ENCODE data around the gene CPLX4. TPM values are rescaled to one million over a fixed set of nuclear protein-coding genes. Genes with fewer than 3 reads are reported as not detected.

CPLX4 gene
- total and polyA plus RNA-seq, 2 of the 13 experiments (the other 11 are each of a cell fraction or from before 2014, with no cell fraction given) = not detected

- TF ChIP-seq DMAP1 (CRISPR knock-in tag; IDR thresholded peaks at IDR 0.05) = peak; percentile 97
- TF ChIP-seq TCF7L2 (IDR thresholded peaks at IDR 0.05; ENCODE audit: low read depth, low read length) = no peak
- TF ChIP-seq NR2F1 (CRISPR knock-in tag; IDR thresholded peaks at IDR 0.05) = 0 out of 4 replicates have a peak, but pooled peaks of 1 of the 2 experiments have one; percentile 15
- peak; percentile 88 for TF ChIP-seq ZNF687 (CRISPR knock-in tag; IDR thresholded peaks at IDR 0.05)
- no peak; the same call in 1 of the 2 replicates for TF ChIP-seq ZFP36L1 (CRISPR knock-in tag; IDR thresholded peaks at IDR 0.05)
- no peak for TF ChIP-seq HMGA1 (CRISPR knock-in tag; conservative IDR thresholded peaks at IDR 0.05)
- no peak; the same call in 1 of the 2 replicates for TF ChIP-seq SP140L (CRISPR knock-in tag; IDR thresholded peaks at IDR 0.05; ENCODE audit: borderline replicate concordance)
- TF ChIP-seq MXI1 (IDR thresholded peaks at IDR 0.05; ENCODE audit: borderline replicate concordance, low read depth, low read length) = peak; percentile 22; the same call in 1 of the 3 replicates
- TF ChIP-seq, protein P1, sequence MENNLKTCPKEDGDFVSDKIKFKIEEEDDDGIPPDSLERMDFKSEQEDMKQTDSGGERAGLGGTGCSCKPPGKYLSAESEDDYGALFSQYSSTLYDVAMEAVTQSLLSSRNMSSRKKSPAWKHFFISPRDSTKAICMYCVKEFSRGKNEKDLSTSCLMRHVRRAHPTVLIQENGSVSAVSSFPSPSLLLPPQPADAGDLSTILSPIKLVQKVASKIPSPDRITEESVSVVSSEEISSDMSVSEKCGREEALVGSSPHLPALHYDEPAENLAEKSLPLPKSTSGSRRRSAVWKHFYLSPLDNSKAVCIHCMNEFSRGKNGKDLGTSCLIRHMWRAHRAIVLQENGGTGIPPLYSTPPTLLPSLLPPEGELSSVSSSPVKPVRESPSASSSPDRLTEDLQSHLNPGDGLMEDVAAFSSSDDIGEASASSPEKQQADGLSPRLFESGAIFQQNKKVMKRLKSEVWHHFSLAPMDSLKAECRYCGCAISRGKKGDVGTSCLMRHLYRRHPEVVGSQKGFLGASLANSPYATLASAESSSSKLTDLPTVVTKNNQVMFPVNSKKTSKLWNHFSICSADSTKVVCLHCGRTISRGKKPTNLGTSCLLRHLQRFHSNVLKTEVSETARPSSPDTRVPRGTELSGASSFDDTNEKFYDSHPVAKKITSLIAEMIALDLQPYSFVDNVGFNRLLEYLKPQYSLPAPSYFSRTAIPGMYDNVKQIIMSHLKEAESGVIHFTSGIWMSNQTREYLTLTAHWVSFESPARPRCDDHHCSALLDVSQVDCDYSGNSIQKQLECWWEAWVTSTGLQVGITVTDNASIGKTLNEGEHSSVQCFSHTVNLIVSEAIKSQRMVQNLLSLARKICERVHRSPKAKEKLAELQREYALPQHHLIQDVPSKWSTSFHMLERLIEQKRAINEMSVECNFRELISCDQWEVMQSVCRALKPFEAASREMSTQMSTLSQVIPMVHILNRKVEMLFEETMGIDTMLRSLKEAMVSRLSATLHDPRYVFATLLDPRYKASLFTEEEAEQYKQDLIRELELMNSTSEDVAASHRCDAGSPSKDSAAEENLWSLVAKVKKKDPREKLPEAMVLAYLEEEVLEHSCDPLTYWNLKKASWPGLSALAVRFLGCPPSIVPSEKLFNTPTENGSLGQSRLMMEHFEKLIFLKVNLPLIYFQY (CRISPR knock-in tag; IDR thresholded peaks at IDR 0.05; ENCODE audit: borderline replicate concordance) = peak; percentile 64; the same call in 1 of the 2 replicates
- TF ChIP-seq PRDM4 (CRISPR knock-in tag; IDR thresholded peaks at IDR 0.05; ENCODE audit: borderline replicate concordance) = peak; percentile 24; the same call in 1 of the 2 replicates
- no peak for TF ChIP-seq SYNCRIP (IDR thresholded peaks at IDR 0.05; ENCODE audit: insufficient read depth, low read depth, low read length)
- TF ChIP-seq ZNF775 (CRISPR knock-in tag; IDR thresholded peaks at IDR 0.05; ENCODE audit: borderline replicate concordance) = no peak
- no peak for TF ChIP-seq GMEB2 (CRISPR knock-in tag; IDR thresholded peaks at IDR 0.05; ENCODE audit: low read depth)
- TF ChIP-seq TAF1 (CRISPR knock-in tag; IDR thresholded peaks at IDR 0.05) = peak; percentile 99
- TF ChIP-seq ZNF615 (CRISPR knock-in tag; IDR thresholded peaks at IDR 0.05; ENCODE audit: borderline replicate concordance) = no peak
- peak; percentile 60 for TF ChIP-seq RARA (CRISPR knock-in tag; IDR thresholded peaks at IDR 0.05)
Observed at GRCh38 chr18:59358712-59359575, 40.5 kb upstream of the CPLX4 start, which contains the start of gene LMAN1 (continued).
